ENCODE data around the gene SENP7. TPM values are rescaled to one million over a fixed set of nuclear protein-coding genes. Genes with fewer than 3 reads are reported as not detected.

The SENP7 gene, protein sequence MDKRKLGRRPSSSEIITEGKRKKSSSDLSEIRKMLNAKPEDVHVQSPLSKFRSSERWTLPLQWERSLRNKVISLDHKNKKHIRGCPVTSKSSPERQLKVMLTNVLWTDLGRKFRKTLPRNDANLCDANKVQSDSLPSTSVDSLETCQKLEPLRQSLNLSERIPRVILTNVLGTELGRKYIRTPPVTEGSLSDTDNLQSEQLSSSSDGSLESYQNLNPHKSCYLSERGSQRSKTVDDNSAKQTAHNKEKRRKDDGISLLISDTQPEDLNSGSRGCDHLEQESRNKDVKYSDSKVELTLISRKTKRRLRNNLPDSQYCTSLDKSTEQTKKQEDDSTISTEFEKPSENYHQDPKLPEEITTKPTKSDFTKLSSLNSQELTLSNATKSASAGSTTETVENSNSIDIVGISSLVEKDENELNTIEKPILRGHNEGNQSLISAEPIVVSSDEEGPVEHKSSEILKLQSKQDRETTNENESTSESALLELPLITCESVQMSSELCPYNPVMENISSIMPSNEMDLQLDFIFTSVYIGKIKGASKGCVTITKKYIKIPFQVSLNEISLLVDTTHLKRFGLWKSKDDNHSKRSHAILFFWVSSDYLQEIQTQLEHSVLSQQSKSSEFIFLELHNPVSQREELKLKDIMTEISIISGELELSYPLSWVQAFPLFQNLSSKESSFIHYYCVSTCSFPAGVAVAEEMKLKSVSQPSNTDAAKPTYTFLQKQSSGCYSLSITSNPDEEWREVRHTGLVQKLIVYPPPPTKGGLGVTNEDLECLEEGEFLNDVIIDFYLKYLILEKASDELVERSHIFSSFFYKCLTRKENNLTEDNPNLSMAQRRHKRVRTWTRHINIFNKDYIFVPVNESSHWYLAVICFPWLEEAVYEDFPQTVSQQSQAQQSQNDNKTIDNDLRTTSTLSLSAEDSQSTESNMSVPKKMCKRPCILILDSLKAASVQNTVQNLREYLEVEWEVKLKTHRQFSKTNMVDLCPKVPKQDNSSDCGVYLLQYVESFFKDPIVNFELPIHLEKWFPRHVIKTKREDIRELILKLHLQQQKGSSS
- 1.5 to 3.4 TPM (median 2.2 TPM) in 5 replicates for total RNA-seq (2022; extraction: Qiagen RNA extraction; ENCODE audit: low read depth)

DNA sequence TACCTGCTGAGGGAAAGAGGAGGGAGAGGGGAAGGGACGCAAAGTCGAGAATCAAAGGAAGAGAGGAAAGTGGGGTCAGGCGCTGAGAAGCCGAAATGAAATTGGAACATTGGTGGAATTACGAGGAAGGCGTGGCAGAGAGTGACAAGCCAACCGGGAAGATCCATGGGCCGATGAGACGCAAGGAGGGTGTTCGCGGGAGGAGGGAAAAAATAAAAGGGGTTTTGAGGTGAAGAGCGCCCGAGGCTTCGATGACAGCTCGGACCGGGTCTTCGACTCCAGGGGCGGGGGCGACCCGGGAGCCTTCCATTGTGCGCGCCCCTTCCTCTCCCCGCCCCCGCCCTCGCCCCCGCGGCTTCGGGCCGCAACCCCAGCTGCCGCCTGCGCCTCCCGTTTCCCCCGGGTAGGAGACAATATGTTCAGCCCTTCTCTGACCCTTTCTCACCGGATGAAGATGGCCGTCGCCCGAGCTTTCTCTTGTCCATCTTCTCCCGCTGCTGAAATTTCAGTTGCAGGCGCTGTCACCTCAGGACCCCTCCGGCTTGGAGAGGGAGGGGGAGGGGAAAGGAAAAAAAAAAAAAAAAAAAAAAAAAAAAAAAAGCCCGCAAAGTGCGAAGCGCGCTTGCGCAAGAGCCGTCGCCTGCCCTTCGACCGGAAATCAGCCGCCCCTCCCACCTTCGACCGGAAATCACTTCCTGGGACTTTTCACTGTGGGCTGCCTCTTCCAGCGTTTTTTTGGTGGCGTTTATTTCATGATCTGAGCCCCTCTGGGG is at the start of gene SENP7:
TSS of gene SENP7 (minus strand) at position 567 of the 773 bp plus-strand sequence. CDS start at position 485, 82 bp downstream.

DNA sequence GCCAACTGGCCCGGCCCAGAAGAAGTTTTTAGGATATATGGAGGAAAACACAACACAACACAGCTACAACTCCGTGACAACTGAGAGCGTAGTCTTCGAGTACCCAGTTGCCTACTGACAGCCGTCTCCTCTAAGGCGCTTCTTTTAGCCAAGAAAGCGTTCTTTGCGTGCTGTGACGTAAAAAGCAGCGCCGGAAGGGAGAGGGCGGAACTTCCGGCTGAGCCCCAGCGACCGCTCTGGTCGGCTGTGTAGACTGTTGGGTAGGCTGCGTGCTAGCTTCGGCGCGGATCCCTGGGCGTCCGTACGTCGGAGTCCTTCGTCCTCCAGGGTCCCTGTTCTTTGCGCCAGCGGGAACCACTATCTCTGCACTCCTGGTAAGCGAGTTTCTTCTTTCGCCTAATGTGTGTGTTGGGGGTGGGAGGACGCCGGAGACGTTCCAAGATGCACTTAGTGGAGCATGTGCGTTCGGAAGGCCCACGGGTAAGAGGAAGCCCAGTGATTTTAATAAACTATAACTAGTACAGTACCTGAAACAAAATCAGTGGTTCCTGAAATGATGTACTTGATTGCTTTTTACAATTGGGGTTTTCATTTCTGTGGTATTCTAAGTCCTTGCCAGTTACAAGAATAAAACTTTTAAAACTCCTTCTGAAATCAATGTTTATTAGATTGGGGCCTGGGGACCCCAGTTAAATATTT is 48.8 kb upstream of the SENP7 start, which contains the start of gene TRMT10C:
TSS of gene TRMT10C (plus strand) at position 239 of the 699 bp plus-strand sequence. CDS start 2,914 bp downstream, outside the sequence.

DNA sequence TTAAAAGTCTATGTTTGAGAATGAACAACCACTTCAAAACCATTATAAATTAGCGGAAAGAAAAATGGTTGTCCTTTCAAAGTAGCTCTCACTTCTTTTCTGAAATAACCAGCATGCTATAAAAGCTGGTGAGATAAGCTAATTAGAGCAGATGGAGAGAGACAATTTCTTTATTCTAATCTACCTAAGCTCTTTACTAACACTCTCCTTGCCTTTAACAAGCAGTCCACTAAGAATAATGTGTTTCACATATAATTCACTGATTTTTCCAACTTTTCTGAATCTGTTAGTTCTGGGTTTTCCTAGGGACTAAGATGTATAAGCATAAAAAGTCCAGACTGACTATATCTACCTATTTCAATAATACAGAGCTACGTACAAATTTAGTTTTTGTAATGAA is 192.5 kb downstream of the SENP7 start, which contains the start of gene IMPG2:
TSS of gene IMPG2 (minus strand) at position 101 of the 400 bp plus-strand sequence. CDS start 203 bp downstream, outside the sequence.

Other genes with a start within 250 kb of the SENP7 start
- gene IMPG2, start 192.6 kb downstream of the SENP7 start, total RNA-seq (2022; extraction: Qiagen RNA extraction; ENCODE audit: low read depth): 0.01 to 0.02 TPM (median 0.01 TPM) in 3 of 5 replicates, not detected in the others
- gene TRMT10C, start 48.7 kb upstream of the SENP7 start, total RNA-seq (2022; extraction: Qiagen RNA extraction; ENCODE audit: low read depth): 33.0 to 40.4 TPM (median 35.2 TPM) in 5 replicates
- 99.2 to 127 TPM (median 109 TPM) in 5 replicates for gene PCNP, start 61.0 kb upstream of the SENP7 start, total RNA-seq (2022; extraction: Qiagen RNA extraction; ENCODE audit: low read depth)
- gene ZBTB11, start 163.9 kb upstream of the SENP7 start, total RNA-seq (2022; extraction: Qiagen RNA extraction; ENCODE audit: low read depth): 9.1 to 12.2 TPM (median 10.9 TPM) in 5 replicates
- 1,554 to 2,192 TPM (median 1,717 TPM) in 5 replicates for gene RPL24, start 173.5 kb upstream of the SENP7 start, total RNA-seq (2022; extraction: Qiagen RNA extraction; ENCODE audit: low read depth)
- gene CEP97, start 211.4 kb upstream of the SENP7 start, total RNA-seq (2022; extraction: Qiagen RNA extraction; ENCODE audit: low read depth): 4.3 to 7.3 TPM (median 7.0 TPM) in 5 replicates